Natural killer cell (primary cell): ENCODE data around the gene MYCBPAP. TPM values are rescaled to one million over a fixed set of nuclear protein-coding genes. Genes with fewer than 3 reads are reported as not detected.
A peak's percentile ranks its signal among the peaks of the same experiment; 100 is the strongest.

Experiments used
- ATAC-seq, 3 donors: fragments of 150-1000 bp in 2 of 3; fragments of 200-7000 bp in 1 of 3; cut with Tn5 transposase; 1 replicate in 1 of 3; 2 replicates in 2 of 3; pipeline ENCODE4 v1.10.0; 2021; ENCODE audit warnings: mild to moderate bottlenecking in 2 of 3, moderate library complexity in 2 of 3
- DNase-seq, 2 donors: peaks; one replicate each; pipeline versions ENCODE4 v3.0.0 to v3.0.0-alpha.2; 2013 to 2021; ENCODE audit warnings: mixed read lengths in 1 of 2
- H3K27ac ChIP-seq: one replicate; pipeline ENCODE4 v1.5.1; 2013; ENCODE audit warnings: mild to moderate bottlenecking, low read length
- H3K27me3 ChIP-seq: one replicate; pipeline ENCODE4 v1.6.1; 2013; ENCODE audit warnings: low read length; ENCODE audit not compliant: control insufficient read depth, insufficient read depth
- H3K36me3 ChIP-seq: one replicate; pipeline ENCODE4 v1.6.1; 2013; ENCODE audit warnings: low read length; ENCODE audit not compliant: control insufficient read depth, insufficient read depth
- H3K4me1 ChIP-seq: one replicate; pipeline ENCODE4 v1.6.1; 2013; ENCODE audit warnings: low read length; ENCODE audit not compliant: control insufficient read depth, insufficient read depth
- H3K4me3 ChIP-seq: one replicate; pipeline ENCODE4 v1.5.1; 2013; ENCODE audit warnings: low read length
- H3K9me3 ChIP-seq: one replicate; pipeline ENCODE4 v1.6.1; 2013; ENCODE audit warnings: low read length; ENCODE audit not compliant: control insufficient read depth, insufficient read depth
- H3K27ac Mint-ChIP-seq, 2 donors: one replicate each; pipeline ENCODE4 v1.8.0; 2022; ENCODE audit warnings: mild to moderate bottlenecking in 2 of 2, mixed read lengths in 2 of 2, moderate library complexity in 1 of 2
- H3K27me3 Mint-ChIP-seq, 2 donors: one replicate each; pipeline ENCODE4 v1.8.0; 2022; ENCODE audit warnings: low read depth in 2 of 2, mixed read lengths in 2 of 2
- H3K36me3 Mint-ChIP-seq: one replicate; pipeline ENCODE4 v1.8.0; 2022; ENCODE audit warnings: mixed read lengths
- H3K4me1 Mint-ChIP-seq, 2 donors: one replicate each; pipeline ENCODE4 v1.8.0; 2022; ENCODE audit warnings: mixed read lengths in 2 of 2
- H3K4me3 Mint-ChIP-seq: one replicate; pipeline ENCODE4 v1.8.0; 2022; ENCODE audit warnings: mild to moderate bottlenecking, moderate library complexity, mixed read lengths
- H3K9me3 Mint-ChIP-seq, 2 donors: one replicate each; pipeline ENCODE4 v1.8.0; 2022; ENCODE audit warnings: mixed read lengths in 2 of 2
- WGBS: methylation state at CpG from one replicate; pipeline ENCODE4 v1.1.7; 2013; ENCODE audit warnings: missing lambda C conversion rate; ENCODE audit not compliant: insufficient coverage; 5-methylcytosine and 5-hydroxymethylcytosine counted together
- intact Hi-C: fragments of 100-400 bp; cut with micrococcal nuclease; formaldehyde crosslinking; loops from one replicate; pipeline ENCODE4 v1.14.2; 2022
- total RNA-seq, 4 donors: library from RNA; stranded (reverse); fragments of 120-200 nt in 1 of 4; gene quantifications; one replicate each; pipeline versions ENCODE4 v1.2.3 to v1.2.4, GENCODE V29; 2013 to 2022
- TF ChIP-seq, protein P1 (sequence below): fragments of 200-600 bp; IDR thresholded peaks from one replicate; pipeline ENCODE4 v1.8.0; 2022; ENCODE audit warnings: antibody characterized with exemption

Gene MYCBPAP
- total RNA-seq, 3 donors from 2014 or later (not counting 1 experiment from before 2014, with no cell fraction given) = 0.26 to 4.9 (median 0.70) TPM

- H3K4me1 Mint-ChIP-seq = peaks cover 2 to 7% of the 10 kb centered on the region in 2 donors
- no peak overlapping the region for H3K4me3 ChIP-seq
- WGBS = 91% methylated on average over 17 of the region's 17 CpGs
- H3K27ac ChIP-seq = no peak overlapping the region
- peaks cover 3% of the 10 kb centered on the region for H3K36me3 ChIP-seq
- H3K27me3 ChIP-seq = peaks cover 5% of the 10 kb centered on the region
- no peaks in the 10 kb centered on the region for H3K36me3 Mint-ChIP-seq
- H3K27me3 Mint-ChIP-seq = peaks cover 0 to 14% of the 10 kb centered on the region in 2 donors
- TF ChIP-seq, protein P1, sequence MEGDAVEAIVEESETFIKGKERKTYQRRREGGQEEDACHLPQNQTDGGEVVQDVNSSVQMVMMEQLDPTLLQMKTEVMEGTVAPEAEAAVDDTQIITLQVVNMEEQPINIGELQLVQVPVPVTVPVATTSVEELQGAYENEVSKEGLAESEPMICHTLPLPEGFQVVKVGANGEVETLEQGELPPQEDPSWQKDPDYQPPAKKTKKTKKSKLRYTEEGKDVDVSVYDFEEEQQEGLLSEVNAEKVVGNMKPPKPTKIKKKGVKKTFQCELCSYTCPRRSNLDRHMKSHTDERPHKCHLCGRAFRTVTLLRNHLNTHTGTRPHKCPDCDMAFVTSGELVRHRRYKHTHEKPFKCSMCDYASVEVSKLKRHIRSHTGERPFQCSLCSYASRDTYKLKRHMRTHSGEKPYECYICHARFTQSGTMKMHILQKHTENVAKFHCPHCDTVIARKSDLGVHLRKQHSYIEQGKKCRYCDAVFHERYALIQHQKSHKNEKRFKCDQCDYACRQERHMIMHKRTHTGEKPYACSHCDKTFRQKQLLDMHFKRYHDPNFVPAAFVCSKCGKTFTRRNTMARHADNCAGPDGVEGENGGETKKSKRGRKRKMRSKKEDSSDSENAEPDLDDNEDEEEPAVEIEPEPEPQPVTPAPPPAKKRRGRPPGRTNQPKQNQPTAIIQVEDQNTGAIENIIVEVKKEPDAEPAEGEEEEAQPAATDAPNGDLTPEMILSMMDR = no peak
- H3K9me3 Mint-ChIP-seq = no peaks in the 10 kb centered on the region
- no peak overlapping the region for H3K4me3 Mint-ChIP-seq
- peaks cover 6% of the 10 kb centered on the region for H3K4me1 ChIP-seq
- no peak for DNase-seq
- no peak overlapping the region for H3K27ac Mint-ChIP-seq
- H3K9me3 ChIP-seq = no peaks in the 10 kb centered on the region
- no peak for ATAC-seq
- intact Hi-C loops = no loop called here
Measured at GRCh38 chr17:50554201-50554600, 46.0 kb downstream of the MYCBPAP start.

DNA sequence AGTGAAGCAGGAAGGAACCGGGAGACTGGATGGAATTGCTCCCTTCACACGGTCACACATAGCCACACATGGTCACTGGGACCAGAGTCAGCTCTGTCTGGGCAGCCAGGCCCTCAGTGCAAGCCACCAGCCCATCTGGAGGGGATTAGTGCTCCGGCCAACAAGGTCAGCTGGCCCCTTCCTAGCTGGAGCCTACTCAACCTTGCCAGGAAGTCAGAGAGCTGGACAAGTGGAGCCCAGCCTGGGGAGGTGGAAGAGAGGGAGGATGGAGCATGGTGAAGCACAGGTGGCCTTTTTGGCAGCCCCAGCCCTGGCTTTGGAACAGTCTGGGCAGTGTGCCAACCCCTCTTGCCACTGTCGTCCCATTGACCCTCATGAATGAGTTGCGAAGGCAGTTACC is 48.6 kb downstream of the MYCBPAP start:
- H3K36me3 Mint-ChIP-seq = no peaks in the 10 kb centered on the region
- Histone ChIP-seq H3K4me3 (no peak overlapping the region), H3K9me3 (no peaks in the 10 kb centered on the region), H3K4me1 (peaks cover 29% of the 10 kb centered on the region), H3K27me3 (peaks cover 20% of the 10 kb centered on the region), H3K36me3 (no peaks in the 10 kb centered on the region), H3K27ac (no peak overlapping the region)
- DNase-seq = no peak
- no peaks in the 10 kb centered on the region for H3K9me3 Mint-ChIP-seq
- H3K27me3 Mint-ChIP-seq = peaks cover 0 to 24% of the 10 kb centered on the region in 2 donors
- H3K4me1 Mint-ChIP-seq = peaks cover 13 to 19% of the 10 kb centered on the region in 2 donors
- no peak overlapping the region for H3K4me3 Mint-ChIP-seq
- 84% methylated on average over 5 of the region's 5 CpGs for WGBS
- ATAC-seq = no peak
- TF ChIP-seq, protein P1 = no peak
- intact Hi-C loops = no loop called here
- no peak overlapping the region for H3K27ac Mint-ChIP-seq

- H3K4me3 ChIP-seq = no peak overlapping the region
- ATAC-seq = no peak
- WGBS = 96% methylated on average over 4 of the region's 4 CpGs
- H3K27me3 ChIP-seq = peaks cover 26% of the 10 kb centered on the region
- intact Hi-C loops = no loop called here
- H3K27ac Mint-ChIP-seq = no peak overlapping the region
- peaks cover 19 to 26% of the 10 kb centered on the region in 2 donors for H3K4me1 Mint-ChIP-seq
- no peak overlapping the region for H3K4me3 Mint-ChIP-seq
- H3K36me3 ChIP-seq = no peaks in the 10 kb centered on the region
- H3K27ac ChIP-seq = no peak overlapping the region
- H3K36me3 Mint-ChIP-seq = no peaks in the 10 kb centered on the region
- H3K9me3 ChIP-seq = no peaks in the 10 kb centered on the region
- peaks cover 7 to 30% of the 10 kb centered on the region in 2 donors for H3K27me3 Mint-ChIP-seq
- peaks cover 37% of the 10 kb centered on the region for H3K4me1 ChIP-seq
- H3K9me3 Mint-ChIP-seq = no peaks in the 10 kb centered on the region
- DNase-seq = peak in 1 of 2 donors; percentile 9
- TF ChIP-seq, protein P1 = no peak
Measured at GRCh38 chr17:50557630-50558029, 49.4 kb downstream of the MYCBPAP start.

- TF ChIP-seq, protein P1 = no peak
- Histone ChIP-seq H3K4me3 (no peak overlapping the region), H3K27ac (no peak overlapping the region), H3K4me1 (peaks cover 38% of the 10 kb centered on the region), H3K36me3 (no peaks in the 10 kb centered on the region), H3K27me3 (peaks cover 31% of the 10 kb centered on the region), H3K9me3 (no peaks in the 10 kb centered on the region)
- H3K4me3 Mint-ChIP-seq = peak overlapping the region; percentile 52
- DNase-seq (peak in 1 of 2 donors; percentile 14), ATAC-seq (no peak)
- H3K27me3 Mint-ChIP-seq = peaks cover 8 to 33% of the 10 kb centered on the region in 2 donors
- no peaks in the 10 kb centered on the region for H3K9me3 Mint-ChIP-seq
- 90% methylated on average over 4 of the region's 4 CpGs for WGBS
- H3K36me3 Mint-ChIP-seq = no peaks in the 10 kb centered on the region
- H3K27ac Mint-ChIP-seq = no peak overlapping the region
- H3K4me1 Mint-ChIP-seq = peaks cover 19 to 26% of the 10 kb centered on the region in 2 donors
- intact Hi-C loops = no loop called here
Measured at GRCh38 chr17:50558091-50558490, 49.9 kb downstream of the MYCBPAP start.
